ENCODE measurements around the gene TIGIT.

- no peak for TF ChIP-seq CTCF (conservative IDR thresholded peaks at IDR 0.05; ENCODE audit: low read depth, low read length)
- TF ChIP-seq EZH2 (IDR thresholded peaks at IDR 0.05; ENCODE audit: borderline replicate concordance, low read depth, low read length, poor library complexity, severe bottlenecking) = no peak
Measured at GRCh38 chr3:114331007-114331406, 37.2 kb downstream of the TIGIT start.

All from A673 (cell line).